ENCODE results near the gene TLNRD1.

GRCh38 chr15:81032355-81032754 is 31.6 kb downstream of the TLNRD1 start:
- TF ChIP-seq POLR2A (IDR thresholded peaks at IDR 0.05): no peak
- TF ChIP-seq CTCF (IDR thresholded peaks at IDR 0.05 in 4 of 5, conservative IDR thresholded peaks at IDR 0.05 in 1 of 5): no peak

All from gastrocnemius medialis (tissue), 4 donors.